Smooth muscle cell of the coronary artery (primary cell): ENCODE results near the gene AMY1B. TPM values are rescaled to one million over a fixed set of nuclear protein-coding genes. Genes with fewer than 3 reads are reported as not detected.

Experiments used
- total RNA-seq: library from RNA; depleted of rRNA; stranded (reverse); fragments of >200 nt; gene quantifications from 2 replicates; pipeline ENCODE4 v1.2.3, GENCODE V29; 2014; ENCODE audit warnings: low replicate concordance

Gene AMY1B
- not detected in 2 replicates for total RNA-seq

DNA sequence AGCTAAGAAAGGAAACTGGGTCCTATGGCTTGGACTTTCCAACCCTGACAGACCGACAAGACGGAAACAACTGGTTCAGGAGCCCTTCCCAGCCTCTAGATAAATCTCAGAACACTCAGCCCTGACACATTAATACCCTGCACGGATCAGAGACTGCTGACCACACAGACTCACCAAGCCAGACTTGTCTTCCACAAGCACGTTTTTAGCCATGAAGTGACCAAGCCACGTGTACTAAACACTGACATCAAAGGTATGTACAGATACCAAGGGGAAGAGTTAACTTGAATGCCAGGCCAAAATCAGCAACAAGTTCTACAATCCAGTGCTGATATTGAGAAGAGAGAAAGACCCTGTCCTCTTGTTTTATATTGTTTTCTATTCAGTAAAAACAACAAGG lies at the start of gene AMY1B:
TSS of gene AMY1B (minus strand) at position 101 of the 400 bp plus-strand sequence. CDS start 571 bp downstream, outside the sequence.

DNA sequence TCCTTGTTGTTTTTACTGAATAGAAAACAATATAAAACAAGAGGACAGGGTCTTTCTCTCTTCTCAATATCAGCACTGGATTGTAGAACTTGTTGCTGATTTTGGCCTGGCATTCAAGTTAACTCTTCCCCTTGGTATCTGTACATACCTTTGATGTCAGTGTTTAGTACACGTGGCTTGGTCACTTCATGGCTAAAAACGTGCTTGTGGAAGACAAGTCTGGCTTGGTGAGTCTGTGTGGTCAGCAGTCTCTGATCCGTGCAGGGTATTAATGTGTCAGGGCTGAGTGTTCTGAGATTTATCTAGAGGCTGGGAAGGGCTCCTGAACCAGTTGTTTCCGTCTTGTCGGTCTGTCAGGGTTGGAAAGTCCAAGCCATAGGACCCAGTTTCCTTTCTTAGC lies 40.5 kb downstream of the AMY1B start, which contains the start of gene AMY1A:
TSS of gene AMY1A (plus strand) at position 301 of the 400 bp plus-strand sequence. CDS start 571 bp downstream, outside the sequence.

Other genes with a start within 250 kb of the AMY1B start
- gene RNPC3, start 170.5 kb downstream of the AMY1B start, total RNA-seq: 1.9 and 2.7 TPM in 2 replicates
- 2.0 and 16.3 TPM in 2 replicates for gene AMY2B, start 124.6 kb downstream of the AMY1B start, total RNA-seq
- not detected in 2 replicates for gene AMY2A, start 78.8 kb downstream of the AMY1B start, total RNA-seq
- not detected in 2 replicates for gene AMY1A, start 40.5 kb downstream of the AMY1B start, total RNA-seq
- not detected in 2 replicates for gene AMY1C, start 53.7 kb upstream of the AMY1B start, total RNA-seq